ENCODE data around the gene CTSW.

CTSW gene

GRCh38 chr11:65906602-65907001 lies 27.0 kb downstream of the CTSW start:
- no peak for DNase-seq

- no peak for DNase-seq
Observed at GRCh38 chr11:65907878-65908277, 28.2 kb downstream of the CTSW start.

GRCh38 chr11:65911682-65912568 lies 32.3 kb downstream of the CTSW start:
- no peak for DNase-seq

- DNase-seq, result no peak
Observed at GRCh38 chr11:65912845-65913244, 33.2 kb downstream of the CTSW start.

GRCh38 chr11:65915101-65915820 lies 35.6 kb downstream of the CTSW start:
- DNase-seq, result no peak

- no peak for DNase-seq
Observed at GRCh38 chr11:65915821-65916251, 36.2 kb downstream of the CTSW start.

- DNase-seq, result no peak
Observed at GRCh38 chr11:65916391-65916790, 36.8 kb downstream of the CTSW start.

GRCh38 chr11:65917077-65917433 lies 37.4 kb downstream of the CTSW start:
- no peak for DNase-seq

GRCh38 chr11:65917434-65918210 lies 38.0 kb downstream of the CTSW start:
- DNase-seq, result no peak

- no peak for DNase-seq
Observed at GRCh38 chr11:65918211-65919140, 38.8 kb downstream of the CTSW start, which contains the start of gene C11orf68. TSS of gene C11orf68 (minus strand) at chr11:65919062. CDS start at chr11:65919031, 31 bp downstream.

GRCh38 chr11:65919141-65919572 lies 39.5 kb downstream of the CTSW start, which contains the start of gene DRAP1:
TSS of gene DRAP1 (plus strand) at chr11:65919426. CDS start at chr11:65919502, 76 bp downstream.
- peak; percentile 97 for DNase-seq

- DNase-seq, result no peak
Observed at GRCh38 chr11:65919573-65920371, 40.1 kb downstream of the CTSW start.

GRCh38 chr11:65920372-65920802 lies 40.8 kb downstream of the CTSW start:
- DNase-seq, result no peak

GRCh38 chr11:65921033-65921555 lies 41.5 kb downstream of the CTSW start:
- no peak for DNase-seq

- DNase-seq, result no peak
Observed at GRCh38 chr11:65921876-65922275, 42.2 kb downstream of the CTSW start.

GRCh38 chr11:65922565-65922964 lies 42.9 kb downstream of the CTSW start:
- no peak for DNase-seq

GRCh38 chr11:65925397-65925796 lies 45.8 kb downstream of the CTSW start:
- DNase-seq, result no peak

GRCh38 chr11:65927904-65928397 lies 48.3 kb downstream of the CTSW start:
- DNase-seq, result peak; percentile 80

- DNase-seq, result no peak
Observed at GRCh38 chr11:65928667-65929066, 49.0 kb downstream of the CTSW start.

All from central memory CD4-positive, alpha-beta T cell (primary cell).